Neural crest cell (in vitro differentiated cells): ENCODE results near the gene RAMP3. TPM values are rescaled to one million over a fixed set of nuclear protein-coding genes. Genes with fewer than 3 reads are reported as not detected.
A peak's percentile ranks its signal among the peaks of the same experiment; 100 is the strongest.
"Not testable (repeated sequence)": the region's sequence is repeated elsewhere in the genome, so short reads cannot be mapped to it uniquely, and the experiment has no call there.

ENCODE experiments used
- DNase-seq: peaks from one replicate; pipeline ENCODE4 v3.0.0; 2021; ENCODE audit warnings: low read depth, mixed read lengths, low spot score
- H3K27ac Mint-ChIP-seq: one replicate; pipeline ENCODE4 v1.8.0; 2021; ENCODE audit warnings: mild to moderate bottlenecking, mixed read lengths; ENCODE audit not compliant: unreplicated experiment
- H3K27me3 Mint-ChIP-seq: 2 replicates; pipeline ENCODE4 v1.8.0; 2021; ENCODE audit warnings: low read depth, mild to moderate bottlenecking, mixed read lengths
- H3K36me3 Mint-ChIP-seq: 2 replicates; pipeline ENCODE4 v1.8.0; 2021; ENCODE audit warnings: low read depth, mild to moderate bottlenecking, mixed read lengths
- H3K4me1 Mint-ChIP-seq: 2 replicates; pipeline ENCODE4 v1.8.0; 2021; ENCODE audit warnings: mixed read lengths
- H3K4me3 Mint-ChIP-seq: one replicate; pipeline ENCODE4 v1.8.0; 2021; ENCODE audit warnings: mild to moderate bottlenecking, mixed read lengths
- H3K9me3 Mint-ChIP-seq: 2 replicates; pipeline ENCODE4 v1.8.0; 2021; ENCODE audit warnings: mixed read lengths
- long read RNA-seq: library from polyadenylated mRNA; unstranded; transcript quantifications from one replicate; pipeline ENCODE4 v2.0.0, GENCODE V29; 2020
- total RNA-seq: library from RNA; stranded (reverse); gene quantifications from 2 replicates; pipeline ENCODE4 v1.2.1, GENCODE V29; 2021
- TF ChIP-seq, protein P1 (sequence below): fragments of 200-600 bp; sonication (generic); conservative IDR thresholded peaks from 2 replicates; pipeline ENCODE4 v1.5.0; 2021; ENCODE audit warnings: antibody characterized with exemption, mild to moderate bottlenecking

Gene RAMP3, protein sequence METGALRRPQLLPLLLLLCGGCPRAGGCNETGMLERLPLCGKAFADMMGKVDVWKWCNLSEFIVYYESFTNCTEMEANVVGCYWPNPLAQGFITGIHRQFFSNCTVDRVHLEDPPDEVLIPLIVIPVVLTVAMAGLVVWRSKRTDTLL
- total RNA-seq: not detected in 2 replicates
- long read RNA-seq: 0 reads

DNA sequence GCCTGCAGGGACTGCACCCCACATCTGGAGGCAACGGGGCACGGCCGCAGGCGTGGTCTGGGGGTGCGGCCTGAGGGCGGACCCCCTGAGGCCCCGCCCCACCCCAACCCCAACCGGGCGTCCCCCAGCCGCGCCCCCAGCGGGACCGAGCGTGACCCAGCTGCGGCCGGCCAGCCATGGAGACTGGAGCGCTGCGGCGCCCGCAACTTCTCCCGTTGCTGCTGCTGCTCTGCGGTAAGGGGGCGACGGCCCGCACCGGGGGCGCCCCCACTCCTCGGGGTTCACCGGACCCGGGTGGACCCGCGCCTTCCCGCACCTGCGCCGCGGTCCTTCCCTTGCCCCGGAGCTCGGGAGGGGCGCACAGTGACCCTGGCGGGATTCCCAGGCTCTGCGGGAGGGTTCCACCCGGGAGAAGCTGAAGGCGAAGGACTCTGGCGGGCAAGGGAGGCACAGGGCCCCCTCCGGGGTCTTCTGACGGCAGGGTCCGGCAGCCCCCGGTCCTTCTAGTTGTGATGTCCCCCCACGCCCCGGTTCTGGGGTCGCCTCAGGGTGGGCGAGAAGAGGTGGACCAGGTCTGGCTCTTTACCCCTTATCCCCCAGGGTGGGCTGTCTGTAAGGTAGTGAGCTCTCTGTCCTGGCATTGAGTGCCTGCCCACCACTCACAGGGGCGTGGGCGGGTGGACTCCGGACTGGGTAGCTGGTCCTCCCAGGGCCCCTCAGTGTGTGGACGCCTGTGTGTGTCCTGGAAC is at the start of gene RAMP3:
Gene RAMP3 (plus strand): TSS at position 139 of the 749 bp plus-strand sequence. CDS start 38 bp downstream, at position 177.
- H3K27me3 Mint-ChIP-seq: peaks cover 58% of the 10 kb centered on the region
- no peak for DNase-seq
- H3K4me1 Mint-ChIP-seq: peaks cover 21% of the 10 kb centered on the region
- H3K36me3 Mint-ChIP-seq: peaks cover 3% of the 10 kb centered on the region
- peak within 1 kb of the TSS; percentile 42 for H3K4me3 Mint-ChIP-seq
- H3K27ac Mint-ChIP-seq: no peak within 1 kb of the TSS
- TF ChIP-seq, protein P1, sequence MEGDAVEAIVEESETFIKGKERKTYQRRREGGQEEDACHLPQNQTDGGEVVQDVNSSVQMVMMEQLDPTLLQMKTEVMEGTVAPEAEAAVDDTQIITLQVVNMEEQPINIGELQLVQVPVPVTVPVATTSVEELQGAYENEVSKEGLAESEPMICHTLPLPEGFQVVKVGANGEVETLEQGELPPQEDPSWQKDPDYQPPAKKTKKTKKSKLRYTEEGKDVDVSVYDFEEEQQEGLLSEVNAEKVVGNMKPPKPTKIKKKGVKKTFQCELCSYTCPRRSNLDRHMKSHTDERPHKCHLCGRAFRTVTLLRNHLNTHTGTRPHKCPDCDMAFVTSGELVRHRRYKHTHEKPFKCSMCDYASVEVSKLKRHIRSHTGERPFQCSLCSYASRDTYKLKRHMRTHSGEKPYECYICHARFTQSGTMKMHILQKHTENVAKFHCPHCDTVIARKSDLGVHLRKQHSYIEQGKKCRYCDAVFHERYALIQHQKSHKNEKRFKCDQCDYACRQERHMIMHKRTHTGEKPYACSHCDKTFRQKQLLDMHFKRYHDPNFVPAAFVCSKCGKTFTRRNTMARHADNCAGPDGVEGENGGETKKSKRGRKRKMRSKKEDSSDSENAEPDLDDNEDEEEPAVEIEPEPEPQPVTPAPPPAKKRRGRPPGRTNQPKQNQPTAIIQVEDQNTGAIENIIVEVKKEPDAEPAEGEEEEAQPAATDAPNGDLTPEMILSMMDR: no peak
- H3K9me3 Mint-ChIP-seq: peaks cover 5% of the 10 kb centered on the region

DNA sequence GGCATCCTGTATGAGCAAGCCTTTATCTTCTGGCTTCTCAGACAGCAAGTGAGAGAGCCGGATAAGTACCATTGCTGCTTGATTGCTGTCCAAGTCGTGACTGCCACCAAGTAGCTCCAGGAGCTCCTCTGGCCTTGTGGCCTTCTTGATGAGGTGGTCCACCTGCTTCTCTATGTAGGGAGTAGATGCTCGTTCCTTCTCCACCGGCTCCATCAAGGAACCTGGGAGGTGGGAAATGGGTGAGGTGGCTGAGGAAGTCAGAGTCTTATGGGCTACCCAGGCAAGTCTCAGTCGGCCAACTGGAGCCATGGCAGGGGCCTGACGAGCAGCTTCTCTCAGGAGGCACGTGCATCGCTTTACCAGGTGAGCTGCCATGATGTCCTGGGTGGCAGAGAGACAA is 48.7 kb upstream of the RAMP3 start:
- no peak for DNase-seq
- peaks cover 8% of the 10 kb centered on the region for H3K27me3 Mint-ChIP-seq
- TF ChIP-seq, protein P1: no peak
- no peaks in the 10 kb centered on the region for H3K9me3 Mint-ChIP-seq
- no peaks in the 10 kb centered on the region for H3K36me3 Mint-ChIP-seq
- no peak overlapping the region for H3K27ac Mint-ChIP-seq
- peak overlapping the region; percentile 81 for H3K4me3 Mint-ChIP-seq
- H3K4me1 Mint-ChIP-seq: peaks cover 34% of the 10 kb centered on the region

DNA sequence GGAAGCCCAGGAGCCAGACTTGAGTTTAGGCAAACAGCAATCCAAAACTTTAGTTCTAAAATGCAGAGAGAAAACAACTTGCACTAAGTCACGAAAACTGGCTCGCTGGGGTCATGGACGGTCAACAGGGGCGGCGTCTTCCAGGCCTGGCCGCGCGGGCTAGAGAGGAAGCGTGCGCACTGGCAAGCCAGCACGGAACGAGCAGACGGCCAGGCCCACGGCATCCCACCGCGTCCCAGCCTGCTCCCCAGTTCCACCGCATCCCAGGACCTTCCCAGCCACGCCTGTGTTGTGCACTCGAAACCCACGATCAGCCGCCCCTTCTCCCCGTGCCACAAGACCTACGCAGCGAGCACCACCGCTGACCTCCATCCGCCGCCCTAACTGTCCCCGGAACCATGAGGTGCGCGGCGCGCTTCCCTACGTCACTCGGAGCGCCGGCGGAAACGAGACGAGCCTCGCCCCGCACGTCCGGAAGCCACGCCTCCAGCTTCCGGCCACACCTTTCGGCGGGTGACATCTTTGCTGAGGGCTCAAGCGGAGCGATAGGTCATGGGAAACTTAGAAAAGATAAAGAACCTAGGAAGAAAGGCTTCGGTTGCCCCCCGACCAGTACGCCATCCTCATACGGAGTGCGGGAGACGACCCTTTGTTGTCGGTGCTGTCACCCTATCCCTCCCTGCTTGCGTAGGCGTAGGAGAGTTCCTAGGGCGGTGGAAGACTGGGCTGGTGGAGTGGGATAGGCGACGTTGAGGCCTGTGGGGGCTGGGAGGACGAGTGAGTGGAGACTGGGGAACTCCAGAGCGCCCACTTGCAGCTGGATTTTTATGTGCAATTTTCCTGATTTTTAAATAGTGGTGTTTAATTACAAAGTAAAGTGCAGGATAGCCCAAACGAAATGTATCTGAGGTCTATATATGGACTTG is 46.0 kb upstream of the RAMP3 start, which contains the start of gene TBRG4:
Gene TBRG4 (minus strand): TSS at position 400 of the 926 bp plus-strand sequence. CDS start 2,460 bp downstream, outside the sequence.
- peak within 1 kb of the TSS; percentile 99 for H3K4me3 Mint-ChIP-seq
- H3K36me3 Mint-ChIP-seq: no peaks in the 10 kb centered on the region
- H3K27me3 Mint-ChIP-seq: peaks cover 35% of the 10 kb centered on the region
- H3K27ac Mint-ChIP-seq: peak within 1 kb of the TSS; percentile 99
- no peaks in the 10 kb centered on the region for H3K9me3 Mint-ChIP-seq
- peak; percentile 87 for DNase-seq
- peaks cover 34% of the 10 kb centered on the region for H3K4me1 Mint-ChIP-seq
- TF ChIP-seq, protein P1: peak; percentile 53

DNA sequence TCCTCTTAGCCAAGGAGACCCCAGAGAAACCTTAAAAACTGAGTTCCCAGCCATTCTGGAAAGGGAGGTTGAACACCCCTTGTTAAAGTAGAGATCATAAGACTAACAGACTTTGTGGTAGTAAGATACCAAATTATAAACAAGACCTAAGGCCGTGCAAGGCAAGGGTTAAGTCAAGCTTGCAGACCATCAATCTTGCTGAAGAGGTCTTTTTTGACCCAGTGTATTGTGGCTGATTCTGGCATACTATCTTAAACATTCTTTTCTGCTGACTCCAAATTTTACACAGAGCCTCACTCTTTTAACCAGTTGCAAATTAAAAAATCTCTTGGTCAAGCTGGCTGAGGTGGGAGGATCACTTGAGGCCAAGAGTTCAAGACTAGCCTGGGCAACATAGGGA is 44.9 kb upstream of the RAMP3 start:
- TF ChIP-seq, protein P1: no peak
- no peaks in the 10 kb centered on the region for H3K36me3 Mint-ChIP-seq
- no peak overlapping the region for H3K27ac Mint-ChIP-seq
- peaks cover 32% of the 10 kb centered on the region for H3K4me1 Mint-ChIP-seq
- peak overlapping the region; percentile 99 for H3K4me3 Mint-ChIP-seq
- DNase-seq: no peak
- H3K9me3 Mint-ChIP-seq: no peaks in the 10 kb centered on the region
- peaks cover 41% of the 10 kb centered on the region for H3K27me3 Mint-ChIP-seq

DNA sequence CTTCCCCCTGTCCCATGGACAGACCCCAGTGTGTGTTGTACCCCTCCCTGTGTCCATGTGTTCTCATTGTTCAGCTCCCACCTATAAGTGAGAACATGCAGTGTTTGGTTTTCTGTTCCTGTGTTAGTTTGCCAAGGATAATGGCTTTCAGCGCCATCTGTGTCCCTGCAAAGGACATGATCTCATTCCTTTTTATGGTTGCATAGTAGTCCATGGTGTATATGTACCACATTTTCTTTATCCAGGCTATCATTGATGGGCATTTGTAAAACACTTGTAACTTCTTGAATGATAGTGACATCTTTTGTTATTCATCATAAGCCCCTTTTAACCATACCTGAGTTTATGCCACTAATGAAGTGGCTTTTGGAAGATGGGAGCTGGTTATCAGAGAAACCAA is 43.3 kb upstream of the RAMP3 start:
- not testable (repeated sequence) for DNase-seq, H3K9me3 Mint-ChIP-seq, H3K27ac Mint-ChIP-seq, H3K36me3 Mint-ChIP-seq
- H3K27me3 Mint-ChIP-seq: peaks cover 46% of the 10 kb centered on the region
- H3K4me3 Mint-ChIP-seq: peak overlapping the region; percentile 73
- peaks cover 23% of the 10 kb centered on the region for H3K4me1 Mint-ChIP-seq
